GM23338 (cell line): Measurements from ENCODE around the gene ESM1. TPM values are rescaled to one million over a fixed set of nuclear protein-coding genes. Genes with fewer than 3 reads are reported as not detected.

ENCODE experiments used
- ATAC-seq: fragments of 200-7000 bp; cut with Tn5 transposase; 3 replicates; pipeline ENCODE4 v1.9.1; 2020
- DNase-seq: peaks from one replicate; pipeline ENCODE4 v3.0.0-alpha.2; 2015; ENCODE audit warnings: low spot score
- H2AFZ ChIP-seq: fragments of 200-600 bp; sonication (generic); 2 replicates; pipeline ENCODE4 v1.8.0; 2016; ENCODE audit warnings: antibody characterized with exemption, mild to moderate bottlenecking, moderate library complexity
- H3F3A ChIP-seq: fragments of 200-600 bp; sonication (generic); replicated peaks from 2 replicates; pipeline ENCODE4 v1.8.0; 2017; ENCODE audit warnings: antibody characterized with exemption, mixed run types, low read depth
- H3K27ac ChIP-seq: fragments of 200-600 bp; sonication (generic); 2 replicates; pipeline ENCODE4 v1.6.1; 2016; ENCODE audit warnings: low read depth
- H3K27me3 ChIP-seq: fragments of 200-600 bp; sonication (generic); 2 replicates; pipeline ENCODE4 v1.8.0; 2016; ENCODE audit warnings: mild to moderate bottlenecking, mixed run types, moderate library complexity; ENCODE audit not compliant: insufficient read depth
- H3K36me3 ChIP-seq: fragments of 200-600 bp; sonication (generic); 2 replicates; pipeline ENCODE4 v1.8.0; 2016; ENCODE audit warnings: mild to moderate bottlenecking; ENCODE audit not compliant: insufficient read depth
- H3K4me1 ChIP-seq: fragments of 200-600 bp; sonication (generic); 2 replicates; pipeline ENCODE4 v1.8.0; 2016; ENCODE audit warnings: mild to moderate bottlenecking, moderate library complexity; ENCODE audit not compliant: insufficient read depth
- H3K4me2 ChIP-seq: fragments of 200-600 bp; sonication (generic); 2 replicates; pipeline ENCODE4 v1.7.1; 2017; ENCODE audit warnings: mixed run types
- H3K4me3 ChIP-seq: fragments of 200-600 bp; sonication (generic); 2 replicates; pipeline ENCODE4 v1.6.1; 2016; ENCODE audit warnings: mixed run types
- H3K79me2 ChIP-seq: fragments of 200-600 bp; sonication (generic); replicated peaks from 2 replicates; pipeline ENCODE4 v1.8.0; 2017; ENCODE audit warnings: mild to moderate bottlenecking; ENCODE audit not compliant: insufficient read depth
- H3K9me2 ChIP-seq: fragments of 200-600 bp; sonication (generic); 2 replicates; pipeline ENCODE4 v1.8.0; 2017; ENCODE audit not compliant: insufficient read depth
- H4K20me1 ChIP-seq: fragments of 200-600 bp; sonication (generic); replicated peaks from 2 replicates; pipeline ENCODE4 v1.8.0; 2017; ENCODE audit warnings: mild to moderate bottlenecking; ENCODE audit not compliant: insufficient read depth
- H3K27ac Mint-ChIP-seq: 2 replicates; pipeline ENCODE4 v1.8.0; 2020; ENCODE audit warnings: inconsistent platforms, mild to moderate bottlenecking, moderate library complexity, mixed read lengths
- H3K27me3 Mint-ChIP-seq: 3 replicates; pipeline ENCODE4 v1.8.0; 2022; ENCODE audit warnings: low read depth, mild to moderate bottlenecking, moderate library complexity, mixed read lengths, inconsistent platforms; ENCODE audit not compliant: insufficient read depth, poor library complexity
- H3K36me3 Mint-ChIP-seq: 3 replicates; pipeline ENCODE4 v1.8.0; 2021; ENCODE audit warnings: low read depth, mild to moderate bottlenecking, inconsistent platforms, moderate library complexity, mixed read lengths
- H3K4me1 Mint-ChIP-seq: 3 replicates; pipeline ENCODE4 v1.8.0; 2020; ENCODE audit warnings: mild to moderate bottlenecking, inconsistent platforms, mixed read lengths
- H3K4me3 Mint-ChIP-seq: 3 replicates; pipeline ENCODE4 v1.8.0; 2021; ENCODE audit warnings: moderate library complexity, mild to moderate bottlenecking, inconsistent platforms, mixed read lengths
- H3K9me3 Mint-ChIP-seq: 3 replicates; pipeline ENCODE4 v1.8.0; 2020; ENCODE audit warnings: moderate library complexity, mild to moderate bottlenecking, inconsistent platforms, mixed read lengths
- CREB1 ChIP-seq: fragments of 250-450 bp; sonication (Bioruptor Pico); IDR thresholded peaks from 2 replicates; pipeline ENCODE4 v1.5.0; 2020; ENCODE audit warnings: low read depth, mild to moderate bottlenecking, moderate library complexity
- CTCF ChIP-seq, 2 experiments: fragments of 200-600 bp in 1 of 2; sonication (generic) in 1 of 2; conservative IDR thresholded peaks; 2 replicates each; pipeline versions ENCODE4 v1.5.1 to v1.6.1; 2016 to 2017; ENCODE audit warnings: antibody characterized with exemption in 2 of 2, low read depth in 2 of 2, mild to moderate bottlenecking in 2 of 2, moderate library complexity in 1 of 2
- ETS1 ChIP-seq: IDR thresholded peaks from 2 replicates; pipeline ENCODE4 v1.6.1; 2016; ENCODE audit warnings: antibody characterized with exemption
- EZH2 ChIP-seq: fragments of 200-600 bp; sonication (generic); IDR thresholded peaks from one replicate; pipeline ENCODE4 v1.8.0; 2017; ENCODE audit warnings: antibody characterized with exemption, mild to moderate bottlenecking, low read depth; ENCODE audit not compliant: unreplicated experiment
- EZH2phosphoT487 ChIP-seq: fragments of 200-600 bp; sonication (generic); IDR thresholded peaks from one replicate; pipeline ENCODE4 v1.8.1; 2018; ENCODE audit warnings: antibody characterized with exemption; ENCODE audit not compliant: unreplicated experiment
- JUNB ChIP-seq: IDR thresholded peaks from one replicate; pipeline ENCODE4 v1.6.1; 2016; ENCODE audit warnings: antibody characterized with exemption; ENCODE audit not compliant: unreplicated experiment
- NANOG ChIP-seq: IDR thresholded peaks from 2 replicates; pipeline ENCODE4 v1.6.1; 2016; ENCODE audit warnings: antibody characterized with exemption, borderline replicate concordance
- POLR2AphosphoS5 ChIP-seq: IDR thresholded peaks from 2 replicates; pipeline ENCODE4 v1.6.1; 2016; ENCODE audit warnings: antibody characterized with exemption, low read depth
- REST ChIP-seq: IDR thresholded peaks from one replicate; pipeline ENCODE4 v1.6.1; 2018; ENCODE audit warnings: antibody characterized with exemption; ENCODE audit not compliant: unreplicated experiment
- STAT1 ChIP-seq: IDR thresholded peaks from one replicate; pipeline ENCODE4 v1.6.1; 2016; ENCODE audit warnings: antibody characterized with exemption; ENCODE audit not compliant: unreplicated experiment
- ZNF114 ChIP-seq: fragments of 250-450 bp; sonication (Bioruptor Pico); IDR thresholded peaks from 2 replicates; pipeline ENCODE4 v1.5.0; 2020; ENCODE audit warnings: mild to moderate bottlenecking, moderate library complexity
- ZNF331 ChIP-seq: fragments of 250-450 bp; sonication (Bioruptor Pico); IDR thresholded peaks from 2 replicates; pipeline ENCODE4 v1.5.0; 2020; ENCODE audit warnings: low read depth, mild to moderate bottlenecking, moderate library complexity
- ZNF462 ChIP-seq: fragments of 250-450 bp; sonication (Bioruptor Pico); IDR thresholded peaks from 2 replicates; pipeline ENCODE4 v1.5.0; 2020; ENCODE audit warnings: mild to moderate bottlenecking, moderate library complexity
- polyA plus RNA-seq: library from polyadenylated mRNA; unstranded; fragments of >200 nt; fragmentation: Nextera tagmentation; extraction: Ambion mirVana; gene quantifications from 2 replicates; pipeline ENCODE4 v1.2.1, GENCODE V29; 2016
- total RNA-seq: library from RNA; depleted of rRNA; stranded (reverse); fragments of >200 nt; shearing (Covaris generic); gene quantifications from 2 replicates; pipeline ENCODE4 v1.2.3, GENCODE V29; 2014

Gene ESM1
- total and polyA plus RNA-seq, 2 experiments from 2014 or later = 0.14 TPM; not detected in 1

- no peak overlapping the region for H3K27ac Mint-ChIP-seq
- Histone ChIP-seq H3K27me3 (no peaks in the 10 kb centered on the region), H3K79me2 (no peaks in the 10 kb centered on the region), H3K4me3 (no peak overlapping the region), H3K4me1 (peaks cover 4% of the 10 kb centered on the region), H3F3A (no peaks in the 10 kb centered on the region), H4K20me1 (no peaks in the 10 kb centered on the region), H3K4me2 (no peak overlapping the region), H2AFZ (peak overlapping the region; percentile 32; the same call in 1 of the 2 replicates), H3K9me2 (no peaks in the 10 kb centered on the region), H3K27ac (no peak overlapping the region), H3K36me3 (no peaks in the 10 kb centered on the region)
- H3K27me3 Mint-ChIP-seq = no peaks in the 10 kb centered on the region
- no peaks in the 10 kb centered on the region for H3K36me3 Mint-ChIP-seq
- TF ChIP-seq CTCF (conservative IDR thresholded peaks at IDR 0.05; ENCODE audit: low read depth in 2 of 2) = no peak
- TF ChIP-seq ZNF462 (CRISPR knock-in tag) = no peak
- no peak for TF ChIP-seq ZNF331 (CRISPR knock-in tag)
- no peak for TF ChIP-seq POLR2AphosphoS5
- TF ChIP-seq ETS1 = no peak
- no peak for TF ChIP-seq CREB1 (CRISPR knock-in tag)
- no peak for TF ChIP-seq EZH2phosphoT487
- TF ChIP-seq STAT1 = no peak
- no peak for TF ChIP-seq NANOG
- no peak for TF ChIP-seq ZNF114
- TF ChIP-seq REST = no peak
- TF ChIP-seq JUNB = no peak
- no peak for TF ChIP-seq EZH2
- no peak for ATAC-seq
- DNase-seq = no peak
- no peaks in the 10 kb centered on the region; the same call in 2 of the 3 replicates for H3K9me3 Mint-ChIP-seq
- H3K4me1 Mint-ChIP-seq = peaks cover 2% of the 10 kb centered on the region; the same call in 1 of the 3 replicates
- no peak overlapping the region for H3K4me3 Mint-ChIP-seq
Observed at GRCh38 chr5:54946306-54946819, 39.0 kb downstream of the ESM1 start.
